GM23338 (cell line): ENCODE results near the gene TNNI2. TPM values are rescaled to one million over a fixed set of nuclear protein-coding genes. Genes with fewer than 3 reads are reported as not detected.

Source experiments
- ATAC-seq: fragments of 200-7000 bp; cut with Tn5 transposase; 3 replicates; pipeline ENCODE4 v1.9.1; 2020
- DNase-seq: peaks from one replicate; pipeline ENCODE4 v3.0.0-alpha.2; 2015; ENCODE audit warnings: low spot score
- H2AFZ ChIP-seq: fragments of 200-600 bp; sonication (generic); 2 replicates; pipeline ENCODE4 v1.8.0; 2016; ENCODE audit warnings: antibody characterized with exemption, mild to moderate bottlenecking, moderate library complexity
- H3F3A ChIP-seq: fragments of 200-600 bp; sonication (generic); replicated peaks from 2 replicates; pipeline ENCODE4 v1.8.0; 2017; ENCODE audit warnings: antibody characterized with exemption, mixed run types, low read depth
- H3K27ac ChIP-seq: fragments of 200-600 bp; sonication (generic); 2 replicates; pipeline ENCODE4 v1.6.1; 2016; ENCODE audit warnings: low read depth
- H3K27me3 ChIP-seq: fragments of 200-600 bp; sonication (generic); 2 replicates; pipeline ENCODE4 v1.8.0; 2016; ENCODE audit warnings: mild to moderate bottlenecking, mixed run types, moderate library complexity; ENCODE audit not compliant: insufficient read depth
- H3K36me3 ChIP-seq: fragments of 200-600 bp; sonication (generic); 2 replicates; pipeline ENCODE4 v1.8.0; 2016; ENCODE audit warnings: mild to moderate bottlenecking; ENCODE audit not compliant: insufficient read depth
- H3K4me1 ChIP-seq: fragments of 200-600 bp; sonication (generic); 2 replicates; pipeline ENCODE4 v1.8.0; 2016; ENCODE audit warnings: mild to moderate bottlenecking, moderate library complexity; ENCODE audit not compliant: insufficient read depth
- H3K4me2 ChIP-seq: fragments of 200-600 bp; sonication (generic); 2 replicates; pipeline ENCODE4 v1.7.1; 2017; ENCODE audit warnings: mixed run types
- H3K4me3 ChIP-seq: fragments of 200-600 bp; sonication (generic); 2 replicates; pipeline ENCODE4 v1.6.1; 2016; ENCODE audit warnings: mixed run types
- H3K79me2 ChIP-seq: fragments of 200-600 bp; sonication (generic); replicated peaks from 2 replicates; pipeline ENCODE4 v1.8.0; 2017; ENCODE audit warnings: mild to moderate bottlenecking; ENCODE audit not compliant: insufficient read depth
- H3K9me2 ChIP-seq: fragments of 200-600 bp; sonication (generic); 2 replicates; pipeline ENCODE4 v1.8.0; 2017; ENCODE audit not compliant: insufficient read depth
- H4K20me1 ChIP-seq: fragments of 200-600 bp; sonication (generic); replicated peaks from 2 replicates; pipeline ENCODE4 v1.8.0; 2017; ENCODE audit warnings: mild to moderate bottlenecking; ENCODE audit not compliant: insufficient read depth
- H3K27ac Mint-ChIP-seq: 2 replicates; pipeline ENCODE4 v1.8.0; 2020; ENCODE audit warnings: inconsistent platforms, mild to moderate bottlenecking, moderate library complexity, mixed read lengths
- H3K27me3 Mint-ChIP-seq: 3 replicates; pipeline ENCODE4 v1.8.0; 2022; ENCODE audit warnings: low read depth, mild to moderate bottlenecking, moderate library complexity, mixed read lengths, inconsistent platforms; ENCODE audit not compliant: insufficient read depth, poor library complexity
- H3K36me3 Mint-ChIP-seq: 3 replicates; pipeline ENCODE4 v1.8.0; 2021; ENCODE audit warnings: low read depth, mild to moderate bottlenecking, inconsistent platforms, moderate library complexity, mixed read lengths
- H3K4me1 Mint-ChIP-seq: 3 replicates; pipeline ENCODE4 v1.8.0; 2020; ENCODE audit warnings: mild to moderate bottlenecking, inconsistent platforms, mixed read lengths
- H3K4me3 Mint-ChIP-seq: 3 replicates; pipeline ENCODE4 v1.8.0; 2021; ENCODE audit warnings: moderate library complexity, mild to moderate bottlenecking, inconsistent platforms, mixed read lengths
- H3K9me3 Mint-ChIP-seq: 3 replicates; pipeline ENCODE4 v1.8.0; 2020; ENCODE audit warnings: moderate library complexity, mild to moderate bottlenecking, inconsistent platforms, mixed read lengths
- CREB1 ChIP-seq: fragments of 250-450 bp; sonication (Bioruptor Pico); IDR thresholded peaks from 2 replicates; pipeline ENCODE4 v1.5.0; 2020; ENCODE audit warnings: low read depth, mild to moderate bottlenecking, moderate library complexity
- CTCF ChIP-seq, 2 experiments: fragments of 200-600 bp in 1 of 2; sonication (generic) in 1 of 2; conservative IDR thresholded peaks; 2 replicates each; pipeline versions ENCODE4 v1.5.1 to v1.6.1; 2016 to 2017; ENCODE audit warnings: antibody characterized with exemption in 2 of 2, low read depth in 2 of 2, mild to moderate bottlenecking in 2 of 2, moderate library complexity in 1 of 2
- ETS1 ChIP-seq: IDR thresholded peaks from 2 replicates; pipeline ENCODE4 v1.6.1; 2016; ENCODE audit warnings: antibody characterized with exemption
- EZH2phosphoT487 ChIP-seq: fragments of 200-600 bp; sonication (generic); IDR thresholded peaks from one replicate; pipeline ENCODE4 v1.8.1; 2018; ENCODE audit warnings: antibody characterized with exemption; ENCODE audit not compliant: unreplicated experiment
- STAT1 ChIP-seq: IDR thresholded peaks from one replicate; pipeline ENCODE4 v1.6.1; 2016; ENCODE audit warnings: antibody characterized with exemption; ENCODE audit not compliant: unreplicated experiment
- ZNF114 ChIP-seq: fragments of 250-450 bp; sonication (Bioruptor Pico); IDR thresholded peaks from 2 replicates; pipeline ENCODE4 v1.5.0; 2020; ENCODE audit warnings: mild to moderate bottlenecking, moderate library complexity
- ZNF331 ChIP-seq: fragments of 250-450 bp; sonication (Bioruptor Pico); IDR thresholded peaks from 2 replicates; pipeline ENCODE4 v1.5.0; 2020; ENCODE audit warnings: low read depth, mild to moderate bottlenecking, moderate library complexity
- polyA plus RNA-seq: library from polyadenylated mRNA; unstranded; fragments of >200 nt; fragmentation: Nextera tagmentation; extraction: Ambion mirVana; gene quantifications from 2 replicates; pipeline ENCODE4 v1.2.1, GENCODE V29; 2016
- total RNA-seq: library from RNA; depleted of rRNA; stranded (reverse); fragments of >200 nt; shearing (Covaris generic); gene quantifications from 2 replicates; pipeline ENCODE4 v1.2.3, GENCODE V29; 2014
- TF ChIP-seq, protein P1 (sequence below): fragments of 250-450 bp; sonication (Bioruptor Pico); IDR thresholded peaks from 2 replicates; pipeline ENCODE4 v1.5.0; 2020; ENCODE audit warnings: mild to moderate bottlenecking, moderate library complexity

Gene TNNI2
- total and polyA plus RNA-seq, 2 experiments from 2014 or later = not detected

GRCh38 chr11:1812274-1812673, 26.5 kb upstream of the TNNI2 start:
- DNase-seq = no peak
- no peaks in the 10 kb centered on the region for H3K36me3 ChIP-seq
- H3K27ac ChIP-seq = no peak overlapping the region
- no peak overlapping the region for H3K27ac Mint-ChIP-seq
- no peak overlapping the region for H2AFZ ChIP-seq
- no peaks in the 10 kb centered on the region for H3K9me2 ChIP-seq
- no peaks in the 10 kb centered on the region for H3K4me1 ChIP-seq
- no peaks in the 10 kb centered on the region for H3K36me3 Mint-ChIP-seq
- H4K20me1 ChIP-seq = no peaks in the 10 kb centered on the region
- no peaks in the 10 kb centered on the region for H3F3A ChIP-seq
- no peaks in the 10 kb centered on the region for H3K27me3 ChIP-seq
- no peaks in the 10 kb centered on the region for H3K4me1 Mint-ChIP-seq
- H3K79me2 ChIP-seq = no peaks in the 10 kb centered on the region
- no peak for ATAC-seq
- no peak overlapping the region for H3K4me3 Mint-ChIP-seq
- no peak overlapping the region for H3K4me2 ChIP-seq
- H3K27me3 Mint-ChIP-seq = peaks cover 4% of the 10 kb centered on the region
- TF ChIP-seq ETS1 = no peak
- TF ChIP-seq, protein P1, sequence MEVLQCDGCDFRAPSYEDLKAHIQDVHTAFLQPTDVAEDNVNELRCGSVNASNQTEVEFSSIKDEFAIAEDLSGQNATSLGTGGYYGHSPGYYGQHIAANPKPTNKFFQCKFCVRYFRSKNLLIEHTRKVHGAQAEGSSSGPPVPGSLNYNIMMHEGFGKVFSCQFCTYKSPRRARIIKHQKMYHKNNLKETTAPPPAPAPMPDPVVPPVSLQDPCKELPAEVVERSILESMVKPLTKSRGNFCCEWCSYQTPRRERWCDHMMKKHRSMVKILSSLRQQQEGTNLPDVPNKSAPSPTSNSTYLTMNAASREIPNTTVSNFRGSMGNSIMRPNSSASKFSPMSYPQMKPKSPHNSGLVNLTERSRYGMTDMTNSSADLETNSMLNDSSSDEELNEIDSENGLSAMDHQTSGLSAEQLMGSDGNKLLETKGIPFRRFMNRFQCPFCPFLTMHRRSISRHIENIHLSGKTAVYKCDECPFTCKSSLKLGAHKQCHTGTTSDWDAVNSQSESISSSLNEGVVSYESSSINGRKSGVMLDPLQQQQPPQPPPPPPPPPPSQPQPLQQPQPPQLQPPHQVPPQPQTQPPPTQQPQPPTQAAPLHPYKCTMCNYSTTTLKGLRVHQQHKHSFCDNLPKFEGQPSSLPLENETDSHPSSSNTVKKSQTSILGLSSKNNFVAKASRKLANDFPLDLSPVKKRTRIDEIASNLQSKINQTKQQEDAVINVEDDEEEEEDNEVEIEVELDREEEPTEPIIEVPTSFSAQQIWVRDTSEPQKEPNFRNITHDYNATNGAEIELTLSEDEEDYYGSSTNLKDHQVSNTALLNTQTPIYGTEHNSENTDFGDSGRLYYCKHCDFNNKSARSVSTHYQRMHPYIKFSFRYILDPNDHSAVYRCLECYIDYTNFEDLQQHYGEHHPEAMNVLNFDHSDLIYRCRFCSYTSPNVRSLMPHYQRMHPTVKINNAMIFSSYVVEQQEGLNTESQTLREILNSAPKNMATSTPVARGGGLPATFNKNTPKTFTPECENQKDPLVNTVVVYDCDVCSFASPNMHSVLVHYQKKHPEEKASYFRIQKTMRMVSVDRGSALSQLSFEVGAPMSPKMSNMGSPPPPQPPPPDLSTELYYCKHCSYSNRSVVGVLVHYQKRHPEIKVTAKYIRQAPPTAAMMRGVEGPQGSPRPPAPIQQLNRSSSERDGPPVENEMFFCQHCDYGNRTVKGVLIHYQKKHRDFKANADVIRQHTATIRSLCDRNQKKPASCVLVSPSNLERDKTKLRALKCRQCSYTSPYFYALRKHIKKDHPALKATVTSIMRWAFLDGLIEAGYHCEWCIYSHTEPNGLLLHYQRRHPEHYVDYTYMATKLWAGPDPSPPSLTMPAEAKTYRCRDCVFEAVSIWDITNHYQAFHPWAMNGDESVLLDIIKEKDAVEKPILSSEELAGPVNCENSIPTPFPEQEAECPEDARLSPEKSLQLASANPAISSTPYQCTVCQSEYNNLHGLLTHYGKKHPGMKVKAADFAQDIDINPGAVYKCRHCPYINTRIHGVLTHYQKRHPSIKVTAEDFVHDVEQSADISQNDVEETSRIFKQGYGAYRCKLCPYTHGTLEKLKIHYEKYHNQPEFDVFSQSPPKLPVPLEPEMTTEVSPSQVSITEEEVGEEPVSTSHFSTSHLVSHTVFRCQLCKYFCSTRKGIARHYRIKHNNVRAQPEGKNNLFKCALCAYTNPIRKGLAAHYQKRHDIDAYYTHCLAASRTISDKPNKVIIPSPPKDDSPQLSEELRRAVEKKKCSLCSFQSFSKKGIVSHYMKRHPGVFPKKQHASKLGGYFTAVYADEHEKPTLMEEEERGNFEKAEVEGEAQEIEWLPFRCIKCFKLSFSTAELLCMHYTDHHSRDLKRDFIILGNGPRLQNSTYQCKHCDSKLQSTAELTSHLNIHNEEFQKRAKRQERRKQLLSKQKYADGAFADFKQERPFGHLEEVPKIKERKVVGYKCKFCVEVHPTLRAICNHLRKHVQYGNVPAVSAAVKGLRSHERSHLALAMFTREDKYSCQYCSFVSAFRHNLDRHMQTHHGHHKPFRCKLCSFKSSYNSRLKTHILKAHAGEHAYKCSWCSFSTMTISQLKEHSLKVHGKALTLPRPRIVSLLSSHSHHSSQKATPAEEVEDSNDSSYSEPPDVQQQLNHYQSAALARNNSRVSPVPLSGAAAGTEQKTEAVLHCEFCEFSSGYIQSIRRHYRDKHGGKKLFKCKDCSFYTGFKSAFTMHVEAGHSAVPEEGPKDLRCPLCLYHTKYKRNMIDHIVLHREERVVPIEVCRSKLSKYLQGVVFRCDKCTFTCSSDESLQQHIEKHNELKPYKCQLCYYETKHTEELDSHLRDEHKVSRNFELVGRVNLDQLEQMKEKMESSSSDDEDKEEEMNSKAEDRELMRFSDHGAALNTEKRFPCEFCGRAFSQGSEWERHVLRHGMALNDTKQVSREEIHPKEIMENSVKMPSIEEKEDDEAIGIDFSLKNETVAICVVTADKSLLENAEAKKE (CRISPR knock-in tag) = no peak
- TF ChIP-seq CREB1 (CRISPR knock-in tag) = no peak
- TF ChIP-seq ZNF114 (CRISPR knock-in tag) = no peak
- no peak for TF ChIP-seq ZNF331
- no peak for TF ChIP-seq STAT1
- TF ChIP-seq EZH2phosphoT487 = no peak
- no peak for TF ChIP-seq CTCF (conservative IDR thresholded peaks at IDR 0.05; ENCODE audit: low read depth in 2 of 2)
- peaks cover 14% of the 10 kb centered on the region; the same call in 2 of the 3 replicates for H3K9me3 Mint-ChIP-seq
- no peak overlapping the region for H3K4me3 ChIP-seq
